HG03139 (cell line): Measurements from ENCODE around the gene GCLC.

Experiments used
- ATAC-seq: cut with Tn5 transposase; IDR thresholded peaks from one replicate; pipeline ENCODE4 v1.9.1; 2021; ENCODE audit not compliant: unreplicated experiment

The GCLC gene

DNA sequence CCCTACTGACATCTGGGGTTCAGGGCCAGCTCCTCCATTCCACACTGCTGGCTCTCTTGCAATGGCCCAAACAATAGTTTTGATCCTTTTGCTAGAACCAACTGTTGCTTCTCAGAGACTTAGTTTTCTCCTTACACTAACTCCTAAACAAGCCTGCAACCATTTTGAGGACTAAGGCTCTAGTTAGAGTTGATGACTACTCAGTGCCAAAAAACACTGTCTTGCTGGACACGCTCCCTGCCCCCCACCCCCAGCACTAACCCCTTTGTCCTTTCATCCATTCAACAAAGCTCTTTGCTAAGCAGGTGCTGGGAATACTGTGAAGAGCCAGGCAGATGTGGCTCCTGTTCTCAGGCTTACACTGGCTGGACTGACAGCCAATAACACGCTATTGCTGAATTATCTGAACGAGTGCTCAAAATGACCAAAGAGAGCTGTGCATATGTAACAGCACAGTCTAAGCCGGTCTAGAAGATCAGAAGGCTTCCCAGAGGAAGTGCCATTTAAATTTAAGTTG is 17.6 kb downstream of the GCLC start:
- no peak for ATAC-seq

DNA sequence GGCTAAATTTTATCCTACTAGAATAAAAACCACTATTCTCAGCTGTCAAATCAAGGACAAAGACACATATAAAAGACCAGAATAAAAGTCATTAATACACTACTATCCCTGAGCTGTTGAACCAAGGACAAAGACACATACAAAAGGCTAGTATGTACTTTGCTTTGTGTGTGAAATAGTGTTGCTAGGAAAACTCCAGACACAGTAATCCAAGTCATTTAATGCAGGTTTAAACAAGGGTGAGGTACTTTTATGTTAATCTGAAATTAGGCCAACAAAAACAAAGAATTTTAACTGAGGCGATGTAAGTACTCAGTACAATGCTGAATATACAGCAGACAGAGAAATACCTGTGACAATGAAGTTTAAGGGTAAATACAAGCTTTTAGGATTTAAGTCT is 18.9 kb downstream of the GCLC start:
- ATAC-seq = no peak

DNA sequence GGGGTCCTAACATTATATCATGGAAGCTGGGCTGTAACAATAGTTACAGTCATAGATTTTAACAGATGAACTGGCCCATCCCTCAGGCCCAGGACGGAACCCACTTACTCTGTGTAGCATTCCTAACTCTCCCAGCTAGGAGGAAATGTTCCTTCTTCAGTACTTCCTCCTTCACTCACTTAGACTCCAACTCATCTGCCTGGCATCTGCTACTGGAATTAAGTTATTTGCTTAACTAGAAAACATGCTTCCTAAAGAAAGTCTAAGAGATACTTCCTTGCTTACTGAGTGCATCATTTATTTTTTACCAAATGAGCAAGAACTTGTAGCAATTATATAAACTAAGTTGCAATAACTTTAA is 20.5 kb downstream of the GCLC start:
- ATAC-seq = no peak

DNA sequence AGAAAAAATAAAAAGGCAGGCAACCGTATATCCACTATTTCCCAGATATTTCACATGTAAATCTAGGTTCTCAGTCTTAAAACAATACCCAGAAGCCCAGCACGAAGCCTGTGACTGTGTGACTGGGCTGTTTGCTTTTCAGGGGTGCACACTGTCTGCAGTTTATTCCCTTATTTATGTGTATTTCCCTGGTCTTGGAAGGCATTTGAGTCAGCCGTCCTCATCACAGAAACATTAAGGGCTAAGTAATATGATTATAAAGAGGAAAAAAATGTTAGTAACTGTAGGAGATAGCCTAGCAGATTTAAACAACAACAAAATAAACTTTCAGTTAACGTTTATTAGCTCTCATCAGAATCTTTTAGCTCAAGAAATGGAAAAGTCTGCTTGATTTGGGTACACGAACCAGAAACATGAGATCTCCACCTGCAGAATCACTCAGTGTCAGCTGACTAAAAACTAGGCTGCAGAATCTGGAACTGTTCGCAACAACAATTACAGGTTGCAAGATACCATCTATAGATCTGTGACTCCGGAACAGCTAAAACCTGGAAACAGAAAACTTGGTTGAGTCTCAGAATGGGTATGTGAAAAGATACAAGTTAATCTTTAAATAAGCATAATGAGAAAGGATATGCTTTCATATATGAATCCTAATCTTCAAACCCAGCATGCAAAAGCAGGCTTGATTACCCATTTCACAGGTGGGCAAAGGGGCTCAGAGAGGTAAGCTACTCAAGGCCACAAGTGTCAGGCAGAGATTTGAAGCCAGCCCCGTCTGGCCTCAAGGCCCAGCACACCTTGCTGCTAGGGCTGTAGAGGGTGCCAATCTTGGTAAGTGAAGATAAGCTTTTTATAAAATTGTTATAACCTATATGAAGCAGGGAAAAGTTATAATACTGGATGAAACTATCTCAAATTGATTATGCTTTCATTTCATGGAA is 21.1 kb downstream of the GCLC start:
- no peak for ATAC-seq

DNA sequence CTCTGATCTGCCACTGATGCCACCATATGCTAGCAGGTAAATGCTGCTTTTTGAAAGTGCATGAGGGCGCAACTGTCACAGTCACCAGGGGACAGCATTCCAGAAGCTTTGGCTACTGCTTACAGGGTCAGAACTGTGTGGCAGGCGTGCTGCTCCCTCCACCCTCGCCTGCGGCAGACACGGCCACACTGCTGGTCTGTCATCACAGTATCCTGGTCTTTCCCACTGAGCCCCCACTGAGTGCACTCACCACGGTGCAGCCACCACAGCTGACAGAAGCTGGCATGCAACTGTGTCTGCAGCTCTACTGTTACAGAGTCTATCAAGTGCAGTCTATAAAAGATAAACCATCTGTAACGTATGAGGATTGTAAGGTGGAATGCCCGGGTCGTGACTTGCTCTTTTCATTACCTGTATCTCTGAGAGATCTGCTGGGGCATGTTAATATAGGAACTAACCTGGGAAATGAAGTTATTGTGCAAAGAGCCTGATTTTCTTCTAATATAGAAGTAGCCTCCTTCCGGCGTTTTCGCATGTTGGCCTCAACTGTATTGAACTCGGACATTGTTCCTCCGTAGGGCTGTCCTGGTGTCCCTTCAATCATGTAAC is 24.5 kb downstream of the GCLC start:
- no peak for ATAC-seq

DNA sequence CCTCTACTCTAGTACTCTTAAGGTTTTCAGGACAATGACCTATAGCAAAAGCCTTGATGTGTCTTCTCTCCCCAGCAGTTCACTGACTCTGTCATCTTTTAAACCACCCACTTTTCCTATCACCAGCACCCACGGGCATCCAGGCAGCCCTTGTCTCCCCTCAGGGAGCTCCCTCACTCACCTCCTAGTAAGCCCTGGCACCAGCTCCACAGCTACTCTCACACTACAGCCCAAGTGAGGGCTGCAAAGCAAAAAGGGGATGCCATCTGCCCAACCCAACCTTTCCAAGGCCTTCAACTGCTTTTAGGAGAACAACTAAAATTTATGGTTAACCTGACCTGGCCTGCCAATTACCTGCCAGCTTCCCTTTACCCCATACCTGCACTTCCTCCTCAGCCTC is 26.0 kb downstream of the GCLC start:
- ATAC-seq = no peak

DNA sequence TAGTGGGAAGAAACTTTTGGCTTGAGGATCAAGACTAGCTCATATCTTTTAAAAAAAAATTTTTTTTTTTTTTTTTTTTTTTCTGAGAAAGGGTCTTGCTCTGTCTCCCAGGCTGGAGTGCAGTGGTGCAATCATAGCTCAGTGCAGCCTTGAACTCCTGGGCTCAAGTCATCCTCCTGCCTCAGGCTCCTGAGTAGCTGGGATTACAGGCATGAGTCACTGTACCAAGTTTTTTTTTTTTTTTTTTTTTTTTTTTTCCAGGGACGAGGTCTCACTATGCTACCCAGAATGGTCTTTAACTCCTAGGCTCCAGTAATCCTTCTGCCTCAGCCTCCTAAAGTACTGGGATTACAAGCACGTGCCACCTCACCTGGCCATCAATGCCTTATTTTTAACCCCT is 27.9 kb downstream of the GCLC start:
- no peak for ATAC-seq

DNA sequence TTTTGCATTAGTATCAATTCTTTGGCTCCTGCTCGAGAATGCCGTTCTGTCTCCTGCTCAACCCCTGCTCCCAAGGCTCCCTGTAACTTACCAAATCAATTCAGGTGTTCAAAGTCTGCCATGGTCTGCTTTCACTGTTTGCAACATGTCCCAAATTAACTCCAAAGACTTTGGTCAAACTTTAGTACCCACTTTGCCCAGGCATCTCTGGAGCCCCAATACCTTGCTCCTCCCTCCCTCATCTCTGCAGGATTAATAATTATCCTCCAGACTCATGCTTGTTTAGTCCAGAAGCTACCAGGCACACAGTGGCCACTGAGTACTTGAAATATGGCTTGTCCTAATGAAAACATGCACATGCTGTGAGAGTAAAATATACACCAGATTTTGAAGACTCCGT is 30.2 kb downstream of the GCLC start:
- ATAC-seq = no peak

DNA sequence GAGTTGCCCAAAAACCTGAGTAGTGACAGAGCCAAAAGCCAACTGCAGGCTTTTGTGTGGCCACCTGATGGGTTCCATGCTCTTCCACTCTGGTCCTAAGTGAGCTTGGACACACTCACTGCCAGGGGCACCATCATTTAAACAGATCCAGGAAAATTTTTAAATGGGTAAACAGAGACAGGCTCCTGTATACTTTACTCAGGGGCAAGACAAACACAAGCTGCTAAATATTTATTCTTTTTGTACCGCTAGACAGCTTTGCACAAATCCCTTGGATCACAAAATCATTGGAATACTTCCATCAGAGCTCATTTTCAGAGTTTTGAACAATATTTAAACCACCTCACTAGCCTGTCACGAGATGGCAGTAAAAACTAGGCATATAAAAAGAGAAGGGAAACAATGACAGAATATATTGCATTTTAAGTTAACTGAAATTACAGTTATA is 31.4 kb downstream of the GCLC start:
- ATAC-seq = no peak

DNA sequence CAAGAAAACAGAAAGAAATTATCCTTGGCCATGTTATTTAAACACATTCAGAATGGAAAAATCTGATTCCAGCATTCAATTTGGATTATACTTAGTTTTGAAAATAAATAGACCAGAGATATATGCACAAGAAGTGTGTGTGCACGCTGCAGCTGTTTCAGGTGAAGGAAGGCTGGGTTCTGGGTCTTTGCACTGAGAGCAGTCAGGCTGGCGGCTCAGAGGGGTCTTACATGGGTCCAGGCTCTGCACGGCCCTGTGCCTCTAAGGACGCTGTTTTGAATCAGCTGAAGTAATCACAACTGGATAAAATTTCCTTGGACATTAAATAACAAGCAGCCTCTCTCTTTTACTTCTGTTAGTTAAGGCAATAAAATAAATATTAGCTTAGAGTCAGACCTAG is 31.8 kb downstream of the GCLC start:
- no peak for ATAC-seq

DNA sequence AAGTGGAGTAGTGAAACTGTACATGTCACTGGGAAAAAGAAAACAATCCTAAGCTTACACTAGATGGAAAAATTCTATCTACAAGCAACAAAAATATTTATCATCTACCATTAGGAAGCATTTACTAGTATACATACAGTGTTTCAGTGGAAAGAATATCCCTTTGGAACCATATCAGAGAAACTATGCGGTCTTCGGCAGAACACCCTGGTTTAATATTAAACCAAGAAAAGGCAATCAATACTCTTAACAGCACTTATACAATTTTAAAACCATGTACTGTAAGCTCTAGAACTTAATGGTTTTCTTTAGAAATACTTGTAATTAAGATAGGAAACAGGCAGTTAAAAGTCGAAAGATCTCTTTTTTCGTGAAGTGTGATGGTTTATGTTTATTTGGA is 32.3 kb downstream of the GCLC start:
- no peak for ATAC-seq

DNA sequence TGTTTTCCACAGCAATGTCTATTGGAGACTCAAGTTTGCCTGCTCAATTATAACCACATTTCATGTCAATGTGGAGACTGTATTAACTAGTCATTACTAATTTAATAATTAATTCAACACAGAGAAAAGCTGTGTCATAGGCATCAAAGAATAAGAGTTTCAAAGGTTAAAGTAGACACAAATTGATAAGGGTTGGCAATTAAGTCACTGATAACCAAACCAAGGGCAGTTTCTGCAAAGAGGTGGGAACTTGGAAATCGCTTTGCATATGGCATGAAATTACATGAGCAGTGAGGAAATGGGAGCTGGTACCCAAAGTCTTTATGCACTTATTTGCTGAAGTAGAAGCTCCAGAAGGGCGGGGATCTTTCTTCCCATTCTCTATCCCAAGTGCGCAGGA is 34.2 kb downstream of the GCLC start:
- ATAC-seq = no peak

DNA sequence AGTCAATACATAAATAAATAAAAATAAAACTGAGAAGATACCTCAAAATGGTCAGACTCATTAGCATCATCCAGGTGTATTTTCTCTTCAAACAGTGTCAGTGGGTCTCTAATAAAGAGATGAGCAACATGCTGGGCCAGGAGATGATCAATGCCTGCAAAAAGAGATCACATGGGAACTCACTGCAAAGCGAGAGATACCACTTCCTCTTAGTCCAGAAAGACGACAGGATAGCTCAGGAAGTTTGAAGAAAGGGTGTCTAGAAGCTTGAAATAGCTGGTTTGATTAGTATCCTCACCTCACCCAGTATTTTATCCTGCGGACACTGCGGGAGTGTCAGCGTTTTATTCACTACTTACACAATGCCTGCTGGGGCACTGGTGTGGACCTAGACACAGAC is 38.0 kb downstream of the GCLC start:
- no peak for ATAC-seq

DNA sequence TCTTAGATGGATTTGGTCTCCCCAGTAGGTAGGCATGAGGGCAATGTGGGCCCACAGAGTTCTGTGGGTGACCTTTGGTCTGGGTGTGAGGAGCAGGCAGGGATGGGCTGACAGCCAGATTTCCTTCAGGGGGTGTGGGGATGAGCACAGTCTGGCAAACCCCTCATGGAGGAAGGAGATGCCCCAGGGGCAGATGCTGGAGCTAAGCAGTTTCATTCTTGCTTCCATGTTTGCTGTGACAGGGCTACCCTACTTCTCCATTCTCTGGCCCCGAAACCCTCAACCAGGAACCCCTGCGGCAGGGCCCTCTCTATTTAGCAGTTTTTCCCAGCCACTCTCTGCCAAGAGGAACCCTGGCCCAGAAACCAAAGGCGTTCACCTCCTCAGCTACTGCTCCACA is 40.4 kb downstream of the GCLC start:
- no peak for ATAC-seq

DNA sequence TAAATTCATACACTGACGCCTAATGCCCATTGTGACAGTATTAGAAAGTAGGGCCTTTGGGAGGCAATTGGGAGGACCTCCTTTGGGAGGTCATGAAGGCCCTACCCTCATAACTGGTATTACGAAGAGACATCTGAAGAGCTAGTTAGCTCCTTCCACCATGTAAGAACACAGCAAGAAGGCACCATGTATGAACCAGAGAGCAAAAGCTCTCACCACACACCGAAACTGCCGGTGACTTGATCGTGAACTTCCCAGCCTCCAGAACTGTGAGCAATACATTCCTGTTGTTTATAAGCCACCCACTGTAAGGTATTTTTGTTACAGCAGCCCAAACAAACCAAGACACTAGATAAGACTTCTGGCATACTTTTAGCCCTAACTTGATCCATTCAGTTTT is 41.8 kb downstream of the GCLC start:
- no peak for ATAC-seq

DNA sequence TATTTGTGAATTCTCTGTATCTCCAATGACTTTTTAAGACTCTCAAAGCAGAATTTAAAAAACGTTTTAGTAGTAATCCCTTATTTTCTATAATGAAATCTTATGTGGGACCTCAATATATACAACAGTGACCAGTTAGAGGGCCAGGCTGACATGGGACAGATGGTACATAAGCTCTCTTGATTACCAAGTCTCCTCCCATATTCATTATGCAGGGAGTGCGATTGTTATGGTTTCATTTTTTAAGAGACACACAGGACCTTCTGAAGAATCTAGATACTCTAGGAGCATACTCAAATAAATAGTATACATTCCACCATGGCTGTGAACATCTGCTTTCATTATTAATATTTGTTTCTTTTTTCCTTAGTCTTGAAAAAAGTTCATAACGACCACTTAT is 43.5 kb downstream of the GCLC start:
- ATAC-seq = no peak

DNA sequence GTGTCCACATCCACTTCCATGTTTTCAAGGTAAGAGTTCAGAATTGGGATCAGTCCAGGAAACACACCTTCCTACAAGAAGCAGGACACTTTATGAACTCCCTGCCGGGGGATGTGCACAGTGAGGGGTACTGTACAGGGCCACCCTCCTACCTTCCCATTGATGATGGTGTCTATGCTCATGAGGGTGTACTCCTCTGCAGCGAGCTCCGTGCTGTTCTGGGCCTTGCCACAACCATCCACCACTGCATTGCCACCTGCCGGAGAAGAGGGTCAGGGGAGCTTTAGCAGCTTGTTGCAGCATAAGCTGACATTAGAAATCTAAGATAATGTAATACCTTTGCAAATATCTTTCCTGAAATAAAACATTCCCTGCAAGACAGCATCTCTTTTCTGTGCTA is 44.8 kb downstream of the GCLC start:
- no peak for ATAC-seq

DNA sequence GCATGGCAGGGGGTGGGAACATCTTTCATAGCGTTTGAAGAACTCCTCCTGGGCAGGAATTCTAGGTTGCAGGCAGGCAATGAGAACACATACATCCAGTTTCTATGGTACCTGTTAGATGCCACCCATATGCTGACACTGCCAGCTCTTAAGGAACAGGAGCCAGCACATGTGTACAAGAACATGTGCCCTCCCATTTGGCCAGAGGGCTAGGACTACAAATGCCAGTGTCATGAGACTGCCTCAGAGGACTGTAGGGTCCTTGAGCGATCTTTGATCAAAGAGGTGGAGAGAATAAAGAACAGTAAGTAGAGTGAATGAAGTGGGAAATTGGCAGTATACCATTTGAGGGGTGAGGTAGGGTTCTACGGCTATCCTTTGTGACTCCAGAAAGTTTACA is 45.8 kb downstream of the GCLC start:
- ATAC-seq = no peak

DNA sequence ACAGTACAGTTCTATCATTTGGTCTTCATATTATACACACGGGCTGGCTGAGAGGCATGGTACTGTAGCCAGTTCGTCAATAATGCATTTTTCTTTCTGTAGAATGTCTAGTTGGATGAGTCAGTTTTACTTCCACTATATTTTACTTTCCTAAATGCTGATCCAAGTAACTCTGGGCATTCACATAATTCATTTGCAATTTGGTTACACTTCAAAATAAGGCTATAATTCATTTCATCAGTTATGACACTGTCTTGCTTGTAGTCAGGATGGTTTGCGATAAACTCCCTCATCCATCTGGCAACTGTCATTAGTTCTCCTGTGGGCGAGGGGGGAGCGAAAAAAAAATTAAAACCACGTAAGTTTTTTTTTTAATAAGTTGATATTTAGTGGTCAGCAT is 46.3 kb downstream of the GCLC start:
- ATAC-seq = no peak

DNA sequence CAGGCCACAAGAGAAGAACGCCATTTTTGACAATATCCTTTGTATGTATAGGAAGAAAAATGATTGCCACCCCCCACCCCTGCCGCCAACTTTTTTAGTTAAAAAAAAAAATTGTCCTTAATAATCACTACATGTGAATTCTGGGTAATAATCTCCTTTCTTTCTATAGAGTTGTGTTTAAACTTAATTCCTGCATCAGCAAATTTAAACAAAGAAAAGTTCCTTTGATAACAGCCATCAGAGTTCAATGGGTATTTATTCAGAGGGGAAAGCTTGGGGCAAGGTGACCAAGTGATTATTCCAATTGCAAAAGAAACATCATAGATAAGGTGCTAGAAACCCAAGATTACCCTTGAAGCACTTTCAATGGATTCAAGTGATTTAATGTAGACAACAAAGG is 47.0 kb downstream of the GCLC start:
- no peak for ATAC-seq

DNA sequence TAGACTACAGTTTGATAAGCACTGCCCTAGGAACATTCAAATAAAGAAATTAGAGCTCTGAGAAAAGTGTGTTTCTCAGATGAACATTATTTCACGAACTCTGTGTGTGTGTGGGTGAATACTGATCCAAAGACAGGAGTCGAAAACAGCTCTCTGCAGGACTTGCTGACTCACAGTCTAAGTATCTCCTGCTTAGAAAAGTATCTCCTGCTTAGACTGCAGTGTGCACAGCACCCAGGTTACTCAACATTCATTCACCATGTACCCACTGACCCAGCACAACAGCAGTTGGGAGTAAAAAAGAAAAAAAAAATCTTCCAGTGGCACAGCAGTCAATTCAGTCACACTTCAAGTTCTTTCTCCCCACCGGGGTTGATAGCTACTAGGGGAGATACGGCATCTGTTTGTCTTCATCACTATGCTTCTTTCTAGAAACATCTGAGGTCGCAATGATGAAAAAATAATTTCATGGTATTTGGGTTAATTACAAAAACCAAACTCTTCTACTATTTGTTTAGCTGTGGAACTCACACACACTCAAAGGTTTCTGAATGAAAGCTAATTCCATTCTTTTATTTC is 48.0 kb downstream of the GCLC start:
- no peak for ATAC-seq
